ENCODE data around the gene LCK.
A peak's percentile ranks its signal among the peaks of the same experiment; 100 is the strongest.
"Not testable (repeated sequence)": the region's sequence is repeated elsewhere in the genome, so short reads cannot be mapped to it uniquely, and the experiment has no call there.

Gene LCK

GRCh38 chr1:32242341-32242851 lies 8.7 kb upstream of the LCK start:
- peak overlapping the region; percentile 11 for H3K4me3 ChIP-seq (ENCODE audit: low read depth, low read length)
- H3K27me3 ChIP-seq (ENCODE audit: control insufficient read depth, insufficient read depth, low read length), result no peaks in the 10 kb centered on the region
- no peaks in the 10 kb centered on the region for H3K9me3 ChIP-seq (ENCODE audit: control insufficient read depth, insufficient read depth, low read length)
- no peak overlapping the region for H3K9ac ChIP-seq (ENCODE audit: low read depth, low read length)
- no peaks in the 10 kb centered on the region for H3K4me1 ChIP-seq (ENCODE audit: control insufficient read depth, insufficient read depth, low read length)
- H3K36me3 ChIP-seq (ENCODE audit: control insufficient read depth, insufficient read depth, low read length), result no peaks in the 10 kb centered on the region

- H3K4me3 ChIP-seq (ENCODE audit: low read depth, low read length), result no peak within 1 kb of the TSS
- H3K36me3 ChIP-seq (ENCODE audit: control insufficient read depth, insufficient read depth, low read length), result no peaks in the 10 kb centered on the region
- no peaks in the 10 kb centered on the region for H3K4me1 ChIP-seq (ENCODE audit: control insufficient read depth, insufficient read depth, low read length)
- no peaks in the 10 kb centered on the region for H3K27me3 ChIP-seq (ENCODE audit: control insufficient read depth, insufficient read depth, low read length)
- H3K9me3 ChIP-seq (ENCODE audit: control insufficient read depth, insufficient read depth, low read length), result no peaks in the 10 kb centered on the region
- no peak within 1 kb of the TSS for H3K9ac ChIP-seq (ENCODE audit: low read depth, low read length)
Observed at GRCh38 chr1:32246888-32247273, 4.2 kb upstream of the LCK start, which contains the start of gene FAM167B. Gene FAM167B, plus strand, starts transcription at chr1:32247222. Its CDS starts 200 bp downstream, at chr1:32247422.

- no peaks in the 10 kb centered on the region for H3K9me3 ChIP-seq (ENCODE audit: control insufficient read depth, insufficient read depth, low read length)
- no peaks in the 10 kb centered on the region for H3K4me1 ChIP-seq (ENCODE audit: control insufficient read depth, insufficient read depth, low read length)
- no peaks in the 10 kb centered on the region for H3K36me3 ChIP-seq (ENCODE audit: control insufficient read depth, insufficient read depth, low read length)
- no peaks in the 10 kb centered on the region for H3K27me3 ChIP-seq (ENCODE audit: control insufficient read depth, insufficient read depth, low read length)
- no peak overlapping the region for H3K9ac ChIP-seq (ENCODE audit: low read depth, low read length)
- no peak overlapping the region for H3K4me3 ChIP-seq (ENCODE audit: low read depth, low read length)
Observed at GRCh38 chr1:32247452-32247851, 3.6 kb upstream of the LCK start.

- Histone ChIP-seq H3K4me1 (ENCODE audit: control insufficient read depth, insufficient read depth, low read length) (no peaks in the 10 kb centered on the region), H3K9ac (ENCODE audit: low read depth, low read length) (no peak overlapping the region), H3K9me3 (ENCODE audit: control insufficient read depth, insufficient read depth, low read length) (no peaks in the 10 kb centered on the region), H3K36me3 (ENCODE audit: control insufficient read depth, insufficient read depth, low read length) (no peaks in the 10 kb centered on the region), H3K4me3 (ENCODE audit: low read depth, low read length) (peak overlapping the region; percentile 49), H3K27me3 (ENCODE audit: control insufficient read depth, insufficient read depth, low read length) (no peaks in the 10 kb centered on the region)
Observed at GRCh38 chr1:32247983-32248889, 2.8 kb upstream of the LCK start.

DNA sequence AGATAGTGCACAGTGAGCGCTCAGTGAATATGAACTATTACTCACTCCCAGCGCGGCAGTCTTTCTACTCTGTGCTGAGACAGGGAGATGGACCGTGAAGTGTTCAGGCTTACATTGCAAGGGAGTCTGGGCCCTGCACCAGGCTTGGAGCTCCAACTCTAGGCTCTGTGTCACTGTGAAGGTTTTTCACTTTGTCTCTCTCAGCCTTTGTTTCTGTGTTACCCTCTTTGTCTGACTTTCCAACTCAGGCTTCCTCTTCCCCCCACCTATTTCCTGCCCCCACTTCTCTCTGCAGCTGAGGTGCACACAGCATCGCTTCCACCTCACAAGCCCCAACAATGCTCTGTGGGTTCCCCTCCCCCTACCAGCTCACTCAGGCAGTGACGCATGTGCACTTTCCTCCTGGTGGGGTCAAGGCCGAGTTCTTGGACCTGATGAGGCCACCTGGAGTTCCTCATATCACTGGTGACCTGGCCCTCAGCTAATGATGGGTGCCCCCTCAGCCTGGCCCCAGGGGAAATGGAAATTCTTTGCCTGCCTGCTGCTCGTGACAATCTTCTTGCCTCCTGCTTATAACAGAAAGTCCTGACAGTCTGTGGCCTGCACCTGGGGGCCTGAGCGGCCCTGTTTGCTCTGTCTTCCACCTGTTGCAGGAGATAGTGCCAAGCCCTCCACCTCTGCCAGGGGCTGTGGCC lies 1.1 kb upstream of the LCK start:
- H3K4me3 ChIP-seq (ENCODE audit: low read depth, low read length), result no peak overlapping the region
- no peaks in the 10 kb centered on the region for H3K4me1 ChIP-seq (ENCODE audit: control insufficient read depth, insufficient read depth, low read length)
- H3K27me3 ChIP-seq (ENCODE audit: control insufficient read depth, insufficient read depth, low read length), result no peaks in the 10 kb centered on the region
- H3K9ac ChIP-seq (ENCODE audit: low read depth, low read length), result no peak overlapping the region
- H3K9me3 ChIP-seq (ENCODE audit: control insufficient read depth, insufficient read depth, low read length), result no peaks in the 10 kb centered on the region
- H3K36me3 ChIP-seq (ENCODE audit: control insufficient read depth, insufficient read depth, low read length), result no peaks in the 10 kb centered on the region

DNA sequence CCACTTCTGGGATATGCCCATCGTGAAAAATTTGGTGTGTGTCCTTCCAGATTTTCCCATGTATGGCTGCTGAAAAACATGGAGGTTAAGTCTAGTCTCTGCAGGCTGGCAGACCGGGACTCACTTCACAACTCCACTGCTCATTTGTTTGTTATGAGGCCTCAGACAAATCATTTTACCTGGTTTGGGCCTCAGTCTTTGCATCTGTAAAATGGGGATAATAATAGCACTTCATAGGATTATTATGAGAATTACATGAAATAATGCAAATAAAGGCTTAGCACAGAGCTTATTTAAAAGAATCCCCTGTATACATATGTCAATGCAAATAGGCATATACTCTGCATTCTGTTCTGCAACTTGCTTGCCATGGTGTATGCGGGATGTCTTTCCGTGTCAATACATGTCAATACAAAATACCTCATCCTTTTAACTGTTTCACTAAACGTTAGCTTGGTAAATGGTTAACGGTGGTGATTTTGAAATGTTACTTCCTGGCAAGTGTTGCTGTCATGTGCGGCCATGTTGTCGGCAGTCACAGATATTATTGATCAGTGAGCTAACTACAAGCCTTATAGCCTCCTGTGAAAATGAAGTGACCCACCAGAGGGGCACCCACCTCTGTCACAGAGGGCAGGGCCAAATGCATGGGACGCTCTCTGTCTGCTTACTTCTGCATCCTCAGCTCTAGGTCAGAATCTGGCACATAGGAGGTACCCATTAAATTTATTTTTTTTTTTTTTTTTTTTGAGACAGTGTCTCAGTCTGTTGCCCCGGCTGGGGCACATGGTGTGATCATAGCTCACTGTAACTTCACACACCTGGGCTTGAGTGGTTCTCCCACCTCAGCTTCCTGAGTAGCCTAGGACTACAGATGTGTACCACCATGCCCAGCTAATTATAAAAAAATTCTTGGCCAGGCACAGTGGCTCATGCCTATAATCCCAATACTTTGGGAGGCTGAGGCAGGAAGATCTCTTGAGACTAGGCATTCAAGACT lies 4.3 kb downstream of the LCK start:
- no peaks in the 10 kb centered on the region for H3K27me3 ChIP-seq (ENCODE audit: control insufficient read depth, insufficient read depth, low read length)
- no peak overlapping the region for H3K9ac ChIP-seq (ENCODE audit: low read depth, low read length)
- no peak overlapping the region for H3K4me3 ChIP-seq (ENCODE audit: low read depth, low read length)
- H3K4me1 ChIP-seq (ENCODE audit: control insufficient read depth, insufficient read depth, low read length), result no peaks in the 10 kb centered on the region
- H3K36me3 ChIP-seq (ENCODE audit: control insufficient read depth, insufficient read depth, low read length), result no peaks in the 10 kb centered on the region
- no peaks in the 10 kb centered on the region for H3K9me3 ChIP-seq (ENCODE audit: control insufficient read depth, insufficient read depth, low read length)

GRCh38 chr1:32256473-32257226 lies 5.6 kb downstream of the LCK start:
- Histone ChIP-seq H3K9ac (ENCODE audit: low read depth, low read length) (no peak overlapping the region), H3K27me3 (ENCODE audit: control insufficient read depth, insufficient read depth, low read length) (no peaks in the 10 kb centered on the region), H3K36me3 (ENCODE audit: control insufficient read depth, insufficient read depth, low read length) (no peaks in the 10 kb centered on the region), H3K9me3 (ENCODE audit: control insufficient read depth, insufficient read depth, low read length) (no peaks in the 10 kb centered on the region), H3K4me3 (ENCODE audit: low read depth, low read length) (no peak overlapping the region), H3K4me1 (ENCODE audit: control insufficient read depth, insufficient read depth, low read length) (no peaks in the 10 kb centered on the region)

GRCh38 chr1:32257227-32257508 lies 6.1 kb downstream of the LCK start:
- no peak overlapping the region for H3K9ac ChIP-seq (ENCODE audit: low read depth, low read length)
- H3K4me3 ChIP-seq (ENCODE audit: low read depth, low read length), result no peak overlapping the region
- H3K36me3 ChIP-seq (ENCODE audit: control insufficient read depth, insufficient read depth, low read length), result no peaks in the 10 kb centered on the region
- H3K27me3 ChIP-seq (ENCODE audit: control insufficient read depth, insufficient read depth, low read length), result no peaks in the 10 kb centered on the region
- H3K9me3 ChIP-seq (ENCODE audit: control insufficient read depth, insufficient read depth, low read length), result no peaks in the 10 kb centered on the region
- H3K4me1 ChIP-seq (ENCODE audit: control insufficient read depth, insufficient read depth, low read length), result no peaks in the 10 kb centered on the region

- not testable (repeated sequence) for H3K9ac ChIP-seq (ENCODE audit: low read depth, low read length); H3K4me3 ChIP-seq (ENCODE audit: low read depth, low read length); H3K9me3 ChIP-seq (ENCODE audit: control insufficient read depth, insufficient read depth, low read length); H3K4me1 ChIP-seq (ENCODE audit: control insufficient read depth, insufficient read depth, low read length); H3K27me3 ChIP-seq (ENCODE audit: control insufficient read depth, insufficient read depth, low read length); H3K36me3 ChIP-seq (ENCODE audit: control insufficient read depth, insufficient read depth, low read length)
Observed at GRCh38 chr1:32263236-32263593, 12.2 kb downstream of the LCK start.

DNA sequence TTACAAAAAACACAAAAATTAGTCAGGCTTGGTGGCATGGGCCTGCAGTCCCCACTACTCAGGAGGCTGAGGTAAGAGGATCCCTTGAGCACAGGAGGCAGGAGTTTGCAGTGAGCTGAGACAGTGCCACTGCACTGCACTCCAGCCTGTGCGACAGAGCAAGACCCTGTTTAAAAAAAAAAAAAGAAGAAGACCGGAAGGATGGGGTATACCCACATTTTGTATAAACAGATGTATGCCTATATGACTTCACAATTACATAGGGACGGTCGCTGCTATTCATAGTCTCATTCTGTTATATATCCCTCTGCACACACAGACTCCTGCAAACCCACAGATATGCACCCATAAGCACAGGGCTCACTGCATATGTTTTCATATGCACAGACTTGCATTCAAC lies 12.7 kb downstream of the LCK start:
- H3K27me3 ChIP-seq (ENCODE audit: control insufficient read depth, insufficient read depth, low read length), result no peaks in the 10 kb centered on the region
- H3K9me3 ChIP-seq (ENCODE audit: control insufficient read depth, insufficient read depth, low read length), result no peaks in the 10 kb centered on the region
- H3K36me3 ChIP-seq (ENCODE audit: control insufficient read depth, insufficient read depth, low read length), result no peaks in the 10 kb centered on the region
- H3K9ac ChIP-seq (ENCODE audit: low read depth, low read length), result no peak overlapping the region
- H3K4me1 ChIP-seq (ENCODE audit: control insufficient read depth, insufficient read depth, low read length), result no peaks in the 10 kb centered on the region
- no peak overlapping the region for H3K4me3 ChIP-seq (ENCODE audit: low read depth, low read length)

GRCh38 chr1:32265846-32266245 lies 14.8 kb downstream of the LCK start:
- Histone ChIP-seq H3K27me3 (ENCODE audit: control insufficient read depth, insufficient read depth, low read length) (no peaks in the 10 kb centered on the region), H3K9ac (ENCODE audit: low read depth, low read length) (no peak overlapping the region), H3K36me3 (ENCODE audit: control insufficient read depth, insufficient read depth, low read length) (no peaks in the 10 kb centered on the region), H3K4me1 (ENCODE audit: control insufficient read depth, insufficient read depth, low read length) (no peaks in the 10 kb centered on the region), H3K4me3 (ENCODE audit: low read depth, low read length) (no peak overlapping the region), H3K9me3 (ENCODE audit: control insufficient read depth, insufficient read depth, low read length) (no peaks in the 10 kb centered on the region)
